ENCODE measurements around the gene PLA2G2F. TPM values are rescaled to one million over a fixed set of nuclear protein-coding genes. Genes with fewer than 3 reads are reported as not detected.

PLA2G2F gene
- total and polyA plus RNA-seq, 9 of the 15 experiments (the other 6 are each of a cell fraction or from before 2014, with no cell fraction given): not detected

DNA sequence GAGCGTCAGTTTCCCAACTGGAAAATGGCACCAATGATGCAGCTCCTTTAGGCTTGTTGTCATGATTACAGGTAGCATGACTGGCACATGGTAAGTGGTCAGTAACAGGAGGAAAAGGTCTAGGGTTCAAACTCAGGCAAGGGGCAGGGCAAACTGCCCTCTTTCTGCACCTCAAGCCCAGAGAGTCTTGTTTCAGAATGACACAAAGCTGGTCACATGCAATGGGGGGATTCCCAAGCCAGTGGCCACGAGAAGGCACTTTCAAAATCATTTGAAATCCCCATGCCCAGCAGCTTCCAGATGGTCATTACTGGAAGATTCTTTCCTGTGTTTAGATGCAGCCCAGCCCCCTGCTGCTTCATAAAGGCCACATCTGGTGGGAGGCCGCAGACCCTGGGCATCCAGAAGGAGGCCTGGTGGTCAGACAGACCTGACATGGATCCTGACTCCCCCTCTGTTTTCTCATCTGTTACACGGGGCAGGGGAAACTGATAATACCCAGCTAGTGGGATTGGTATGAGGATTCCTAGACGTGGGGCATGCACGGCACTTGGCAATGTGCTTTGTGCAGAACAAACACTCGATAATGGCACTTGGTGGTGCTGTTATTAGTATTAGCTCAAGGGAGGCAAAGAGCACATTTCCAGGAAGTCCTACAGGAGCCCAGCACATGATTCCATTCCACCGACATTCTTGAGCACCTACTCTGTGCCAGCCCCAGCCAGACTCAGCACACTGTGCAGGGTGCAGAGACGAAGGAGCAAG lies 12.9 kb upstream of the PLA2G2F start (continued):
- TF ChIP-seq, protein P1, sequence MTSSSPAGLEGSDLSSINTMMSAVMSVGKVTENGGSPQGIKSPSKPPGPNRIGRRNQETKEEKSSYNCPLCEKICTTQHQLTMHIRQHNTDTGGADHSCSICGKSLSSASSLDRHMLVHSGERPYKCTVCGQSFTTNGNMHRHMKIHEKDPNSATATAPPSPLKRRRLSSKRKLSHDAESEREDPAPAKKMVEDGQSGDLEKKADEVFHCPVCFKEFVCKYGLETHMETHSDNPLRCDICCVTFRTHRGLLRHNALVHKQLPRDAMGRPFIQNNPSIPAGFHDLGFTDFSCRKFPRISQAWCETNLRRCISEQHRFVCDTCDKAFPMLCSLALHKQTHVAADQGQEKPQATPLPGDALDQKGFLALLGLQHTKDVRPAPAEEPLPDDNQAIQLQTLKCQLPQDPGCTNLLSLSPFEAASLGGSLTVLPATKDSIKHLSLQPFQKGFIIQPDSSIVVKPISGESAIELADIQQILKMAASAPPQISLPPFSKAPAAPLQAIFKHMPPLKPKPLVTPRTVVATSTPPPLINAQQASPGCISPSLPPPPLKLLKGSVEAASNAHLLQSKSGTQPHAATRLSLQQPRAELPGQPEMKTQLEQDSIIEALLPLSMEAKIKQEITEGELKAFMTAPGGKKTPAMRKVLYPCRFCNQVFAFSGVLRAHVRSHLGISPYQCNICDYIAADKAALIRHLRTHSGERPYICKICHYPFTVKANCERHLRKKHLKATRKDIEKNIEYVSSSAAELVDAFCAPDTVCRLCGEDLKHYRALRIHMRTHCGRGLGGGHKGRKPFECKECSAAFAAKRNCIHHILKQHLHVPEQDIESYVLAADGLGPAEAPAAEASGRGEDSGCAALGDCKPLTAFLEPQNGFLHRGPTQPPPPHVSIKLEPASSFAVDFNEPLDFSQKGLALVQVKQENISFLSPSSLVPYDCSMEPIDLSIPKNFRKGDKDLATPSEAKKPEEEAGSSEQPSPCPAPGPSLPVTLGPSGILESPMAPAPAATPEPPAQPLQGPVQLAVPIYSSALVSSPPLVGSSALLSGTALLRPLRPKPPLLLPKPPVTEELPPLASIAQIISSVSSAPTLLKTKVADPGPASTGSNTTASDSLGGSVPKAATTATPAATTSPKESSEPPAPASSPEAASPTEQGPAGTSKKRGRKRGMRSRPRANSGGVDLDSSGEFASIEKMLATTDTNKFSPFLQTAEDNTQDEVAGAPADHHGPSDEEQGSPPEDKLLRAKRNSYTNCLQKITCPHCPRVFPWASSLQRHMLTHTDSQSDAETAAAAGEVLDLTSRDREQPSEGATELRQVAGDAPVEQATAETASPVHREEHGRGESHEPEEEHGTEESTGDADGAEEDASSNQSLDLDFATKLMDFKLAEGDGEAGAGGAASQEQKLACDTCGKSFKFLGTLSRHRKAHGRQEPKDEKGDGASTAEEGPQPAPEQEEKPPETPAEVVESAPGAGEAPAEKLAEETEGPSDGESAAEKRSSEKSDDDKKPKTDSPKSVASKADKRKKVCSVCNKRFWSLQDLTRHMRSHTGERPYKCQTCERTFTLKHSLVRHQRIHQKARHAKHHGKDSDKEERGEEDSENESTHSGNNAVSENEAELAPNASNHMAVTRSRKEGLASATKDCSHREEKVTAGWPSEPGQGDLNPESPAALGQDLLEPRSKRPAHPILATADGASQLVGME (CRISPR knock-in tag; IDR thresholded peaks at IDR 0.05): no peak
- TF ChIP-seq SREBF1 (IDR thresholded peaks at IDR 0.05; ENCODE audit: borderline replicate concordance, low read depth, low read length): no peak

DNA sequence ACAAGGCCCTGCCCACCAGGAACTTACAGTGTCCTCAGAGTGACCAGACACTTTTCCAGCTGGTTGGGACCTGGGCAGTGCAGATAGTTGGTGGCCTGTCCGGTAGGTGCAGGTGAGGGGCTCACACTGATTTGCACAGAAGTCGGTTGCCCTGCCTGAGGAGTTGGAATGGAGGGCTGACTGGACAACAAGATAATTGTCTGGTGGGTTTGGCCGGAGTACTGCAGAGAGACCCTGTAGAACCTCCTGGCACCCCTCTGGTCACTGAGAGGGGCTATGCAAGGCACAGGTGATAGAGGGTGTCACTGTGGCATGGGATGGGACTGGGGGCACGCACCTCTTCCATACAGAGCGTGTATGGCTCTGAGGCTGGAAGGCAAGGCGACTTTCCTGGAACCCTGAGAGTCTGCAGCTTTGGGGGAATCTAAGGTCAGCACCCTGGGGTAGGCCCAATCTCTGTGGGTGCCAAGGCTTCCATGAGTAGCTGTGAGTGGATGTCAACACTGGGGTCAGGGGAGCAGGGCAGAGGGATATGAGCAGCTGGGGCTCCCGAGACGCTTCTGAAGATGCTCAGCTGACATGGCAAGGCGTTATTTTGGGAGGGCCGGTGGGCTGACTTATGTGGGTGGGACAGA lies 12.2 kb upstream of the PLA2G2F start:
- no peaks in the 10 kb centered on the region for H3K9me1 ChIP-seq (ENCODE audit: control insufficient read depth, insufficient read depth, low read length)
- no peak for ATAC-seq
- no peak overlapping the region for H3K27ac ChIP-seq (ENCODE audit: extremely low read depth, low read depth, low read length)
- in situ Hi-C loops (cut with MboI) (no loop called here), intact Hi-C loops (cut with micrococcal nuclease) (no loop called here)
- no peak overlapping the region for H3K4me2 ChIP-seq (ENCODE audit: insufficient read depth, low read length)
- no peak for DNase-seq (ENCODE audit: extremely low read depth in 1 of 4, low spot score in 3 of 4)
- CTCF ChIA-PET (ENCODE audit: low intra/inter-chr PET ratio): no interaction called here
- BruUV-seq (replicated peaks): no TSS peak
- H4K20me1 ChIP-seq (replicated peaks; ENCODE audit: control insufficient read depth, insufficient read depth, low read length): no peaks in the 10 kb centered on the region
- POLR2A ChIA-PET: interaction anchor here (0.6 to 1.1 kb wide), 2 partner anchors 9 to 157 kb away, joined by 3 read pairs; no protein-coding TSS in a partner anchor
- H3K4me1 ChIP-seq (replicated peaks in 1 of 2; ENCODE audit: control insufficient read depth in 2 of 2, insufficient read depth in 2 of 2, low read length in 2 of 2): peaks cover 10 to 12% of the 10 kb centered on the region in 2 experiments; a peak in 4 of 5 replicates
- no peaks in the 10 kb centered on the region for H3K36me3 ChIP-seq (ENCODE audit: control insufficient read depth, insufficient read depth, low read length)
- H2AFZ ChIP-seq (ENCODE audit: low read depth, low read length): no peak overlapping the region
- 1% methylated on average over 10 of the region's 10 CpGs for WGBS (ENCODE audit: insufficient coverage, low coverage, missing lambda C conversion rate)
- H3K4me3 ChIP-seq: no peak overlapping the region
- FAIRE-seq: no peak
- no peaks in the 10 kb centered on the region for H3K79me2 ChIP-seq (ENCODE audit: control insufficient read depth, insufficient read depth, low read length)
- no peaks in the 10 kb centered on the region for H3K9me3 ChIP-seq (replicated peaks; ENCODE audit: control insufficient read depth, insufficient read depth, low read depth, low read length)
- no peak overlapping the region for H3K9ac ChIP-seq (ENCODE audit: insufficient read depth in 1 of 2, low read depth in 2 of 2, low read length in 2 of 2)
- H3K27me3 ChIP-seq (ENCODE audit: control insufficient read depth in 2 of 2, insufficient read depth in 2 of 2, low read length in 2 of 2): peaks cover 9 to 18% of the 10 kb centered on the region in 2 experiments; a peak in 3 of 5 replicates
- TF ChIP-seq ZNF311 (CRISPR knock-in tag; IDR thresholded peaks at IDR 0.05) (no peak), CBX8 (IDR thresholded peaks at IDR 0.05; ENCODE audit: borderline replicate concordance, extremely low read depth, low read depth, low read length, poor library complexity, severe bottlenecking) (no peak), ZNF644 (tag; IDR thresholded peaks at IDR 0.05; ENCODE audit: low read depth) (no peak), WHSC1 (IDR thresholded peaks at IDR 0.05; ENCODE audit: low read length) (no peak)
- TF ChIP-seq, protein P2, sequence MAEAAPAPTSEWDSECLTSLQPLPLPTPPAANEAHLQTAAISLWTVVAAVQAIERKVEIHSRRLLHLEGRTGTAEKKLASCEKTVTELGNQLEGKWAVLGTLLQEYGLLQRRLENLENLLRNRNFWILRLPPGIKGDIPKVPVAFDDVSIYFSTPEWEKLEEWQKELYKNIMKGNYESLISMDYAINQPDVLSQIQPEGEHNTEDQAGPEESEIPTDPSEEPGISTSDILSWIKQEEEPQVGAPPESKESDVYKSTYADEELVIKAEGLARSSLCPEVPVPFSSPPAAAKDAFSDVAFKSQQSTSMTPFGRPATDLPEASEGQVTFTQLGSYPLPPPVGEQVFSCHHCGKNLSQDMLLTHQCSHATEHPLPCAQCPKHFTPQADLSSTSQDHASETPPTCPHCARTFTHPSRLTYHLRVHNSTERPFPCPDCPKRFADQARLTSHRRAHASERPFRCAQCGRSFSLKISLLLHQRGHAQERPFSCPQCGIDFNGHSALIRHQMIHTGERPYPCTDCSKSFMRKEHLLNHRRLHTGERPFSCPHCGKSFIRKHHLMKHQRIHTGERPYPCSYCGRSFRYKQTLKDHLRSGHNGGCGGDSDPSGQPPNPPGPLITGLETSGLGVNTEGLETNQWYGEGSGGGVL (CRISPR knock-in tag; IDR thresholded peaks at IDR 0.05): no peak
- TF ChIP-seq, protein P3, sequence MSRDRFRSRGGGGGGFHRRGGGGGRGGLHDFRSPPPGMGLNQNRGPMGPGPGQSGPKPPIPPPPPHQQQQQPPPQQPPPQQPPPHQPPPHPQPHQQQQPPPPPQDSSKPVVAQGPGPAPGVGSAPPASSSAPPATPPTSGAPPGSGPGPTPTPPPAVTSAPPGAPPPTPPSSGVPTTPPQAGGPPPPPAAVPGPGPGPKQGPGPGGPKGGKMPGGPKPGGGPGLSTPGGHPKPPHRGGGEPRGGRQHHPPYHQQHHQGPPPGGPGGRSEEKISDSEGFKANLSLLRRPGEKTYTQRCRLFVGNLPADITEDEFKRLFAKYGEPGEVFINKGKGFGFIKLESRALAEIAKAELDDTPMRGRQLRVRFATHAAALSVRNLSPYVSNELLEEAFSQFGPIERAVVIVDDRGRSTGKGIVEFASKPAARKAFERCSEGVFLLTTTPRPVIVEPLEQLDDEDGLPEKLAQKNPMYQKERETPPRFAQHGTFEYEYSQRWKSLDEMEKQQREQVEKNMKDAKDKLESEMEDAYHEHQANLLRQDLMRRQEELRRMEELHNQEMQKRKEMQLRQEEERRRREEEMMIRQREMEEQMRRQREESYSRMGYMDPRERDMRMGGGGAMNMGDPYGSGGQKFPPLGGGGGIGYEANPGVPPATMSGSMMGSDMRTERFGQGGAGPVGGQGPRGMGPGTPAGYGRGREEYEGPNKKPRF (IDR thresholded peaks at IDR 0.05; ENCODE audit: low read depth, low read length): no peak

Measured in K562 (cell line).